KBM-7 (cell line): Measurements from ENCODE around the gene LSS.

Experiments
- DNase-seq: peaks from one replicate; pipeline ENCODE4 v3.0.0-alpha.2; 2015
- in situ Hi-C: fragments of 300-500 bp; cut with MboI; formaldehyde crosslinking; loops from 2 replicates; pipeline ENCODE4 v1.14.3; 2020; ENCODE audit warnings: low sequenced_read_pairs, low pct_unique_long_range_greater_than_20kb, mixed read lengths

The LSS gene

DNA sequence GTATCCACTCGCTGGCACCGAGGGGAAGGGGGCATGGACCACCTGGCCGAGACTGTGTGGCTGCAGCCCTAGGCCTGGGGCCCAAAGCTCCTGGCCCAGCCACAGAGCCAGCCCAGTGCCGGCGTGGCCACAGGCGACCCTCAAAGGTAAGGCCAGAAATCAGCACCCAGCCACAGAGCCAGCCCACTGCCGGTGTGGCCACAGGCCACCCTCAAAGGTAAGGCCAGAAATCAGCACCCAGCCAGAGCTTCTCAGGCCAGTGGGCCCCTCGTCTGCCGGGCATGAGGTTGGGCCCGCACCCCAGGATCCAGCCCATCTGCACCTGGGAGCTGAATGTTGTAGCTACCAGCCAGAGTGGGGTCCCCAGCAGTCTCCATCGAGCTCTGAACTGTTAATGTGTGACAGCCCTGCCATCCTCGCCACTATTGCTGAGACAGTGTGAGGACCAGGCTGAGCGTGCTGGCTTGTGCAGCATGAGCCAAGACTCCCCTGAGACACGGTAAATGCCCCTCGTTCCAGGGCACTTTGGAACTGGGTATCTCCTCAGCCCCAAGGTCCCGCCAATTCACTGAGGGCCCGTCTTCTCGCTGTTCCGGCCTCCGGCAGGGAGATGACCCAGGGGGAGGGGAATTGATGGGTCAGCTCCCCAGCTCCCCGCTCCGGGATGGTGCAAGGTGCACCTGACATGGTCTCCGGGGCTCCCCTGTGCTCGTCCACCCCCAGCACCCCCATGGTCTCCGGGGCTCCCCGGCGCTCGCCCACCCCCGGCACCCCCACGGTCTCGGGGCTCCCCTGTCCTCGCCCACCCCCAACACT is 68.5 kb downstream of the LSS start:
- DNase-seq: no peak
- in situ Hi-C loops: no loop called here

DNA sequence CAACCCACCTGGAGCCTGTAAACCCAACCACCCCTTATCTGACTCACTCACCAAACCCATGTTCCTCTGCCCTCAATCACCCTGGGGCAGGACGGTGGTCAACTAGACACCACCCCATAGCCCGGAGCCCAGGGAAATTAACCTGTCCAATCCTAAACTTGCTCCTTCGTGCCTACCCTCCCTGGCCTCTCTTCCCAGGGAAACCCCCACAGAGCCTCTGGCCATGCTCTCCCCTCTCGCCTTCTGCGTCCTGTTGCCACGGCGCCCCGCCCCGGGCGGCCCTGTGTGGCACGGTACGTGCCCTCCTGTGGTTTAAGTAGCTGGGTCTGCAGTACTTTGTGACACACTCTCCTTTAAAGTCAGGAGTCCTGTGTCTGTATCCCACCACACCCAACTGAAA is 69.2 kb downstream of the LSS start:
- no peak for DNase-seq
- in situ Hi-C loops: no loop called here

DNA sequence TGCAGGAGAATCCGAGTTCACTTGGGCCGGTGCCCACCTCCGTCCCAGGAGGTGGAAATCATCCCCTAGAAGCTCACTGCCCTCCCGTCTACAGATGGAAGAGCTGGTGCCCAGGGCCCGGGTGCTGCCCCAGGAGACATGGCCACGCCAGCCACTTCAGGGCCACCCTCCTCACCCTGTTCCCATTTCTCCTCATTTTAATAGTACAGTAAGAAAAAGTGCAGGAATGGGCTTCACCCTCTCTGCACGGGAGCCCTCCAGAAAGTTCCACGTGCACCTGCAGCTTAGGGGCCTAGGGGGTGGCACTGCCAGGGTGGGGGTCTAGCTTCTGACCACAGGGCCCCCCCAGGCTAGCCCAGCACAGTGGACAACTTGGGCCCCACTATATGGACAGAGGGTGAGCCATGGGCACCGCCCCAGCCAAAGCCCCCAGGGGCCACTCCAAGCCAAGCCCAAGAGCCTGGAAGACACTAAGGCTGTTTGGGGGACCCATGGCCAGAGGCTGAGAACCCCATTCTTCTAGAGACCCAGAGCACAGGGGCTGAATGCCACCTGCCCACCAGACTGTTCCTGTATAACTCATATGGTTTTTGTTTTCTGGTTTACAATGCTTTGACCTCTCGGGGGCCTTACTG is 69.8 kb downstream of the LSS start:
- no peak for DNase-seq
- in situ Hi-C loops: no loop called here

GRCh38 chr21:46157987-46158451 is 70.6 kb downstream of the LSS start:
- no peak for DNase-seq
- in situ Hi-C loops: no loop called here

DNA sequence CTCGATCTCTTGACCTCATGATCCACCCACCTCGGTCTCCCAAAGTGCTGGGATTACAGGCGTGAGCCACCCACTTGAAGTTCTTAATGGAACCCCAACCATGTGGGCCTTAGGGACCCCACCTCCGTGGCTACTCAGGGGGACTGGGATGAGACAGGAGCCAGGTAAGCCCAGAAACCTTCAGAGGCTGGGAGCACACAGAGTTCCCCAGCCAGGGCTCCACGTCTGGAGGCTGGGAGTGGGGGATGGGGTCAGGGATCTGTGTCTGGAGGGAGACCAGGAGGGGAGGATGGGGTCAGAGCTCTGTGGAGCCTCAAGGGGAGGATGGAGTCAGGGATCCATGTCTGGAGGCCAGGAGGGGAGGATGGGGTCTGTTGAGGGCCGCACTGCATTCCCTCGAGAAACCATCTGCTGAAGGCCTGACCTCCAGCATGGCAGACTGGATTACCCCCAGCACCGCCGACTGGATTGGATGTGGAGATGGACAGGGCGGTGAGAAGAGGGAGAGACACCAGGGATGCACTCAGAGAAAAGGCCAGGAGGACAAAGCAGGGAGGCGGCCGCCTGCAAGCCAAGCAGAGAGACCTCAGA is 71.1 kb downstream of the LSS start:
- in situ Hi-C loops: no loop called here
- DNase-seq: no peak

DNA sequence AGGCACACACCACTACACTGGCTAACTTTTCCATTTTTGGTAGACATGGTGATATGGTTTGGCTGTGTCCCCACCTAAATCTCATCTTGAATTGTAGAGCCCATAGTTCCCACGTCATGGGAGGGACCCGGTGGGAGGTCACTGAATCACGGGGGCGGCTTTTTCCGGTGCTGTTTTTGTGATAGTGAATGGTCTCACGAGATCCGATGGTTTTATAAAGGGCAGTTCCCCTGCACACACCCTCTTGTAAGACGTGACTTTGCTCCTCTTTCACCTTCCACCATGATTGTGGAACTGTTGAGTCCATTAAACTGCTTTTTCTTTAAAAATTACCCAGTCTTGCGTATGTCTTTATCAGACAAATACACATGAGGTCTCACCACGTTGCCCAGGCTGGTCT is 71.9 kb downstream of the LSS start:
- DNase-seq: no peak
- in situ Hi-C loops: no loop called here

GRCh38 chr21:46156378-46156645 is 72.3 kb downstream of the LSS start:
- no peak for DNase-seq
- in situ Hi-C loops: no loop called here

DNA sequence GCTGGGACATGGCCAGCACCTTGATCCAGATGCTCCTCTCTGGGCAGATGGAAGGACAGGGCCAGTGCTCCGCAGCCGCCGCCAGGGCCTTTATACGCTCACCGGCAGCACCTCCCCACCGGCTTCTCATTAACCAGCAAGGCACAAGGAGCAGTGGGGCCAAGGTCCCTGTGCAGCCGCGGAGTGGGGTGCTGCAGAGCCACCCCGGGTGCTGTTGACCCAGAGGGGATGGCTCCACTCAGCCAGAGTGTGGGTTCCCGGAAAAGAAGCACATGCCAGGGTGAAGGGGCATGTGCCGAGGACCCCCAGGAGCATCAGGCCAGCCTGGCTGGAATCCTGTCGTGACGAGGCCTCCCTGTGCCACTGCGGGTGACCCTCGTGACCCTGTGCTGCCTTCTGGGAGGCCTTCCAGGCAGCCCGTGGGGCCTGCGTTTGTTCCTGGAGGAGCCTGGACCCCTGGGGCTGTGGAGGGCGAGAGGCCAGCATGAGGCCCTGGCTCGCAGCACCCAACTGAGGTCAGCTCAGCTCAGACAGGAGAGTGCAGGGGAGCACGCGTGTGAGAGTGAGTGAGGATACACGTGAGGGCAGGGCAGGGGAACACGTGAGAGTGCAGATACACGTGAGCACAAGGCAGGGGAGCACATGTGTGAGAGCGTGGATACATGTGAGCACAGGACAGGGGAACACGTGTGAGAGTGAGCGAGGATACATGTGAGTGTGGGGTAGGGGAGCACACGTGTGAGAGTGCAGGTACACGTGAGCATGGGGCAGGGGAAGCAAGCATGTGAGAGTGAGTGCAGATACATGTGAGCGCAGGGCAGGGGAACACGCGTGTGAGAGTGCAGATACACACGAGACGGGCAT is 72.8 kb downstream of the LSS start, which contains the start of gene FTCD:
Gene FTCD, minus strand, starts transcription at position 66 of the 864 bp plus-strand sequence. Its CDS starts 56 bp downstream, at position 10.
- in situ Hi-C loops: no loop called here
- no peak for DNase-seq

GRCh38 chr21:46154955-46155513 is 73.5 kb downstream of the LSS start:
- in situ Hi-C loops: no loop called here
- no peak for DNase-seq

DNA sequence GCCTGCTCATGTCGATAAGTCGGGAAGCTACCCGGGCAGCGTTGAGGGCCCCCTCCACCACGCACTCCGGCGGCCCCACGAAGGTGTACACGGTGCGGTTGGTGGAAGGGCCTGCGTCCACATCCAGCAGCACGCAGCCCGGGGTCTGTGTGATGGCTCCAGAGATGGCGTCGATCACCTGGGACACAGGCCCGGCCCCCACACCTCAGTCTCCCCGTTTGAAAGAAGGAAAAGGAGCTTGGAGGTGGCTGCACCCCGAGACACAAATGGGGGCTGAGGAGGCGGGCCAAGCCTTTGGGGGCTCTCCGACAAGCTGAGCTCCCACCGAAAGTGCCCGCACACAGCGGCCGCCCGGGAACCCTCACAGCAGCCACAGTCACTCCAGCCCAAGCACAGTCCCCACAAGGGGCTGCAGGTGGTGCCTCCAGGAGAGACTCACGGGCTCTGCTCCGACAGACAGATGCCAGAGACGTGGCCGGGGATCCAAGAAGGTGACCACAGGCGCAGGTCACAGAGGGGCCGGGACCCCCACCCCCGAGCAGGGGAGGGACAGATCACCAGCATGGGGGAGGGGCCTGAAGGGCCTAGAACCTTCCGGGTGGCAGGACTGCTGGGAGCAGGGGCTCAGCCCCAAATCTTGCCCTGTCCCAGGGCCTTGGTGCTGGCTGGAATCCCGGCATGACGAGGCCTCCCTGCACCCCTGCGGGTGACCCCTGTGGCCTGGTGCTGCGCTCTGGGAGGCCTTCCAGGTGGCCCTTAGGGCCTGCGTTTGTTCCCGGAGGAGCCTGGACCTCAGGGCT is 74.2 kb downstream of the LSS start:
- no peak for DNase-seq
- in situ Hi-C loops: no loop called here

- DNase-seq: peak; percentile 69
- in situ Hi-C loops: no loop called here
These were observed 75.1 kb downstream of the LSS start for GRCh38 chr21:46153247-46154154.

DNA sequence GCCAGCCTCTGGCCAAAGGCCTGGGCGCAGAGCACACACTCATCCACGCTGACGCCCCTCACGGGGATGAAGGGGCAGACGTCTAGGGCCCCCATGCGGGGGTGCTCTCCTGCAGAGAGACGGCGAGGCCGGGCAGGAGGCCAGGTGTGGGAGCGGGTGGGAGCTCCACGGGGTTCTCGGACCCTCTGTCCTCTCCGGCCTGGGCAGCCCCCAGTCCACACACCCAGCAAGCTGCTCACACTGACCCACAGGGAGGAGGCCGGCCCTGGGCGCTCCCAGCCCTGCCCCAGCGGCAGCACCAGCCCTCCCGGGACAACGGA is 75.7 kb downstream of the LSS start:
- DNase-seq: no peak

GRCh38 chr21:46151989-46152926 is 76.3 kb downstream of the LSS start:
- no peak for DNase-seq
- in situ Hi-C loops: no loop called here

More for the DNA sequence above, 75.7 kb downstream of the LSS start:
- in situ Hi-C loops: no loop called here

GRCh38 chr21:46151261-46151988 is 77.1 kb downstream of the LSS start:
- in situ Hi-C loops: no loop called here
- DNase-seq: no peak

DNA sequence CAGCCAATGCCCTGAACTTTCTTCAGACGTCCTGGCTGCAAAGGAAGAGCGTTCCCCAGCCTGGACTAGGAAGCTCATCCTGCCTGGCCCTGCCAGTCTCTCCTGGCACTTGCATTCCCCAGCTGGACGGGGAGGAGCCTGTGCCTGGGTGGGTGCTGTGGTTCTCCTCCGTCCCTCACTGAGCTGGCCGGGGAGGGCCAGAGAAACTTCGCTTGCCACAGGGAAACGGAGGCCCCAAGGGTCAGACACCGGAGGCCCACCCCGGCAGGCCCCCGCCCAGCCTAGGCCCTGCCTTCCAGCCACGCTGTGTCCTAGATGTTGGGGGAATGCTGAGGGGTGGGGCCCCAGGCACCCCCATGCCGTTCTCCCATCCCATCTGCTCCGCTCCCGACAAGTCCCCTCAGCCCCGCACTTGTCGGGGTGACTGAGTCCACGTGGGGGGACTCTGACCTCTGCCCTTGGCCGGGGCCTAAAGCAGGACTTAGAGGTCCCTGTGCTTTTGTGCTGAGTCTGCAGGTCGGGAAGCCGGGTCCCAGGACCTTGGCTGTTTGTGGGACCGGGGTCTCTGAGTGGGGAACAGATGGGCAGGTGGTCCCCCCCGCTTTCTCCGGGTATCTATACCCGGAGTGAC is 78.0 kb downstream of the LSS start:
- in situ Hi-C loops: no loop called here
- no peak for DNase-seq

DNA sequence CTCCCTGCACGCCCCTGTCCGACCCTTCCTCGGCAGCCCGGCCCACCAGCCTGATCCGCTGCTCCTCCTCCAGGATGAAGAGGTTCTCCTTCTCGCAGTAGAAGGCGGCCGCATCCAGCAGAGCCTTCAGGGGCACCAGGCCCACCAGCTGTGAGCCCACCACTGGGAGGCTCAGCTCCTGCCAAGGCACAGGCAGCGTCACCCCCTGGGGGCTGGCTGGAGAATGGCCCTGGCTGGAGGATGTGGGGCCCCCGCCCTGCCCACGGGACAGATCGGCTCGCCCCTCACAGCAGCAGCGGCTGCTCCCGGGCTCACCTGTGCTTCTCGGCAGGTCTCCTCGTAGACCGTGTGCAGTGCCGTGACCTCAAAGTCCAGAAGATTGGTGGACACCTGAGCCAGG is 78.5 kb downstream of the LSS start:
- in situ Hi-C loops: no loop called here
- DNase-seq: no peak
